Adrenal gland (tissue), 12 donors: ENCODE data around the gene PTPRD. TPM values are rescaled to one million over a fixed set of nuclear protein-coding genes. Genes with fewer than 3 reads are reported as not detected.

Source experiments
- DNase-seq, 7 donors: peaks; one replicate each; pipeline ENCODE4 v3.0.0-alpha.2; 2019 to 2020
- H3K27ac ChIP-seq, 5 donors: fragments of 200-600 bp; sonication (generic) in 4 of 5; 1 replicate in 3 of 5; 2 replicates in 2 of 5; pipeline versions ENCODE4 v1.5.1 to v1.8.0; 2016 to 2020; ENCODE audit warnings: mild to moderate bottlenecking in 1 of 5
- H3K27me3 ChIP-seq: fragments of 200-600 bp; 2 replicates; pipeline ENCODE4 v1.8.0; 2021
- H3K36me3 ChIP-seq, 2 donors: fragments of 200-600 bp; replicated peaks in 1 of 2; 1 replicate in 1 of 2; 2 replicates in 1 of 2; pipeline versions ENCODE4 v1.5.1 to v1.8.0; 2018 to 2022
- H3K4me1 ChIP-seq, 2 donors: fragments of 200-600 bp; replicated peaks in 1 of 2; 1 replicate in 1 of 2; 2 replicates in 1 of 2; pipeline versions ENCODE4 v1.5.1 to v1.8.0; 2018 to 2021
- H3K4me3 ChIP-seq, 4 donors: fragments of 200-600 bp; sonication (generic) in 3 of 4; one replicate each; pipeline ENCODE4 v1.5.1; 2016 to 2018
- H3K9me3 ChIP-seq, 3 donors: fragments of 200-600 bp; sonication (generic) in 1 of 3; replicated peaks in 1 of 3; 1 replicate in 2 of 3; 2 replicates in 1 of 3; pipeline versions ENCODE4 v1.5.1 to v1.8.0; 2016 to 2021
- CTCF ChIP-seq, 6 experiments: fragments of 450-650 bp in 4 of 6; fragments of 200-600 bp in 2 of 6; sonication (generic) in 1 of 6; IDR thresholded peaks; 1 replicate in 5 of 6; 2 replicates in 1 of 6; pipeline versions ENCODE4 v1.5.1 to v1.8.0; 2016 to 2021; ENCODE audit warnings: antibody characterized with exemption in 6 of 6, mild to moderate bottlenecking in 2 of 6, moderate library complexity in 1 of 6
- POLR2A ChIP-seq, 2 donors: fragments of 450-650 bp; IDR thresholded peaks; one replicate each; pipeline ENCODE4 v1.6.1; 2017; ENCODE audit warnings: antibody characterized with exemption in 2 of 2, mild to moderate bottlenecking in 2 of 2, moderate library complexity in 1 of 2
- WGBS, 4 donors: extraction: QIAGEN DNeasy Blood & Tissue Kit in 2 of 4; methylation state at CpG; one replicate each; pipeline versions ENCODE4 v1.1.5 to v1.1.7; 2013 to 2017; 5-methylcytosine and 5-hydroxymethylcytosine counted together
- intact Hi-C, 2 donors: fragments of 100-400 bp; cut with DNase I; formaldehyde crosslinking; loops; one replicate each; pipeline versions ENCODE4 v1.14.1 to v1.15.0; 2022 to 2023
- polyA plus RNA-seq, 3 donors: library from polyadenylated mRNA; stranded (reverse); fragments of 200-250 nt in 2 of 3; fragments of 350-450 nt in 1 of 3; fragmentation: Illumina TruSeq in 1 of 3; extraction: RNeasy Lipid Tissue Mini Kit (QIAGEN cat#74804) in 1 of 3; gene quantifications; one replicate each; pipeline ENCODE4 v1.2.3, GENCODE V29; 2013 to 2014
- total RNA-seq, 9 donors: library from RNA; depleted of rRNA in 4 of 9; stranded (reverse); fragments of >200 nt in 4 of 9; fragments of 120-200 nt in 1 of 9; fragmentation: NEBNext Ultra II Directional in 1 of 9; extraction: Animal tissue kit (Norgen Biotek cat#: 25700) in 1 of 9; gene quantifications; one replicate each; pipeline versions ENCODE4 v1.1.0 to v1.2.4, GENCODE V29; 2013 to 2023
- donor health status: healthy with polysubstance abuse.
- donor health status: Bipolar disorder and iron deficiency.
- donor health status: DM: yes; HTN: yes; CAD: no.
- donor health status: DM: no; HTN: no; CAD: no.
- donor health status: DM: no; HTN: no; CAD: no.
- donor health status: DM: yes; HTN: yes; CAD: no.

Gene PTPRD
- total and polyA plus RNA-seq, 12 donors = 0.61 to 71.2 (median 4.5) TPM

GRCh38 chr9:8783941-8784340 is 1828.9 kb downstream of the PTPRD start:
- Histone ChIP-seq H3K4me3 (no peak overlapping the region), H3K36me3 (no peaks in the 10 kb centered on the region), H3K9me3 (no peaks in the 10 kb centered on the region), H3K27me3 (no peaks in the 10 kb centered on the region), H3K27ac (no peak overlapping the region), H3K4me1 (peaks cover 3 to 9% of the 10 kb centered on the region in 2 donors)
- WGBS, 4 donors = 43 to 52% (median 50%) methylated on average over 6 of the region's 6 CpGs
- no peak for DNase-seq
- TF ChIP-seq POLR2A (IDR thresholded peaks at IDR 0.05) = no peak
- TF ChIP-seq CTCF (IDR thresholded peaks at IDR 0.05) = no peak
- intact Hi-C loops = no loop called here

GRCh38 chr9:8782237-8782636 is 1830.6 kb downstream of the PTPRD start:
- Histone ChIP-seq H3K9me3 (no peaks in the 10 kb centered on the region), H3K27ac (no peak overlapping the region), H3K27me3 (no peaks in the 10 kb centered on the region), H3K4me3 (no peak overlapping the region), H3K36me3 (no peaks in the 10 kb centered on the region), H3K4me1 (peaks cover 3 to 9% of the 10 kb centered on the region in 2 donors)
- 94 to 99% (median 97%) methylated on average over 5 of the region's 5 CpGs for WGBS, 4 donors
- intact Hi-C loops = no loop called here
- no peak for DNase-seq
- TF ChIP-seq CTCF (IDR thresholded peaks at IDR 0.05) (no peak), POLR2A (IDR thresholded peaks at IDR 0.05) (no peak)

GRCh38 chr9:8781458-8781857 is 1831.3 kb downstream of the PTPRD start:
- peaks cover 3 to 9% of the 10 kb centered on the region in 2 donors for H3K4me1 ChIP-seq
- H3K36me3 ChIP-seq = no peaks in the 10 kb centered on the region
- TF ChIP-seq POLR2A (IDR thresholded peaks at IDR 0.05) (no peak), CTCF (IDR thresholded peaks at IDR 0.05) (no peak)
- H3K27ac ChIP-seq = no peak overlapping the region
- intact Hi-C loops = no loop called here
- H3K27me3 ChIP-seq = no peaks in the 10 kb centered on the region
- no peak for DNase-seq
- 28 to 40% (median 33%) methylated on average over 1 of the region's 1 CpG for WGBS, 4 donors
- H3K4me3 ChIP-seq = no peak overlapping the region
- H3K9me3 ChIP-seq = no peaks in the 10 kb centered on the region

GRCh38 chr9:8780386-8780785 is 1832.4 kb downstream of the PTPRD start:
- Histone ChIP-seq H3K27me3 (no peaks in the 10 kb centered on the region), H3K36me3 (no peaks in the 10 kb centered on the region), H3K9me3 (no peaks in the 10 kb centered on the region), H3K4me3 (no peak overlapping the region), H3K4me1 (peaks cover 3 to 9% of the 10 kb centered on the region in 2 donors), H3K27ac (no peak overlapping the region)
- 73 to 93% (median 84%) methylated on average over 3 of the region's 3 CpGs for WGBS, 4 donors
- no peak for DNase-seq
- TF ChIP-seq CTCF (IDR thresholded peaks at IDR 0.05) (no peak), POLR2A (IDR thresholded peaks at IDR 0.05) (no peak)
- intact Hi-C loops = no loop called here
